PC-9 (cell line): ENCODE results near the gene DDX23.

Experiments used
- CTCF ChIP-seq: fragments of 200-600 bp; sonication (generic); conservative IDR thresholded peaks from 2 replicates; pipeline ENCODE4 v1.6.1; 2017; ENCODE audit warnings: mixed run types, antibody characterized with exemption, mild to moderate bottlenecking, moderate library complexity
- EZH2 ChIP-seq: fragments of 200-600 bp; sonication (generic); IDR thresholded peaks from 2 replicates; pipeline ENCODE4 v1.8.0; 2017; ENCODE audit warnings: antibody characterized with exemption, low read depth

- no peak for TF ChIP-seq CTCF
- no peak for TF ChIP-seq EZH2
Measured at GRCh38 chr12:48861111-48861510, 9.1 kb upstream of the DDX23 start.
